B cell (primary cell): ENCODE measurements around the gene PML. TPM values are rescaled to one million over a fixed set of nuclear protein-coding genes. Genes with fewer than 3 reads are reported as not detected.

Experiments
- ATAC-seq: fragments of 200-7000 bp; cut with Tn5 transposase; one replicate; pipeline ENCODE4 v1.10.0; 2021; ENCODE audit warnings: low read depth, mild to moderate bottlenecking, moderate number of reproducible peaks, moderate library complexity
- CTCF ChIA-PET: fragments of 350-600 bp; sonication (Branson Sonifier 250); formaldehyde crosslinking; loops from one replicate; lab custom pipeline; 2021; ENCODE audit warnings: antibody characterized with exemption, inconsistent platforms; lab: Charles Lee
- POLR2A ChIA-PET: fragments of 350-600 bp; sonication (Branson Sonifier 250); formaldehyde crosslinking; loops from one replicate; lab custom pipeline; 2021; ENCODE audit warnings: antibody characterized with exemption; lab: Charles Lee
- DNase-seq: peaks from one replicate; pipeline ENCODE4 v3.0.0; 2013
- H2AFZ ChIP-seq: 2 replicates; pipeline ENCODE4 v1.6.1; 2012; ENCODE audit warnings: mild to moderate bottlenecking, low read depth, low read length; ENCODE audit not compliant: insufficient read depth, poor library complexity, severe bottlenecking
- H3K27ac ChIP-seq, 2 donors: 1 replicate in 1 of 2; 2 replicates in 1 of 2; pipeline ENCODE4 v1.5.1; 2012 to 2013; ENCODE audit warnings: low read length in 2 of 2, mild to moderate bottlenecking in 2 of 2, moderate library complexity in 1 of 2
- H3K27me3 ChIP-seq, 4 experiments: fragments of 200-600 bp in 1 of 4; sonication (generic) in 1 of 4; replicated peaks in 1 of 4; 1 replicate in 2 of 4; 2 replicates in 2 of 4; pipeline versions ENCODE4 v1.6.1 to v1.7.0; 2013 to 2016; ENCODE audit warnings: low read length in 3 of 4, mild to moderate bottlenecking in 2 of 4, mixed read lengths in 1 of 4, moderate library complexity in 1 of 4; ENCODE audit not compliant: insufficient read depth in 4 of 4, control insufficient read depth in 3 of 4; ENCODE audit errors: control extremely low read depth in 1 of 4
- H3K36me3 ChIP-seq, 2 experiments: replicated peaks in 1 of 2; 1 replicate in 1 of 2; 2 replicates in 1 of 2; pipeline versions ENCODE4 v1.6.1 to v1.7.1; 2013; ENCODE audit warnings: low read length in 1 of 2; ENCODE audit not compliant: insufficient read depth in 2 of 2, control insufficient read depth in 1 of 2; ENCODE audit errors: control extremely low read depth in 1 of 2, extremely low read depth in 1 of 2
- H3K4me1 ChIP-seq, 2 donors: fragments of 200-600 bp in 1 of 2; sonication (generic) in 1 of 2; 1 replicate in 1 of 2; 2 replicates in 1 of 2; pipeline versions ENCODE4 v1.5.1 to v1.6.1; 2013 to 2017; ENCODE audit warnings: low read length in 2 of 2; ENCODE audit not compliant: control insufficient read depth in 2 of 2, insufficient read depth in 2 of 2
- H3K4me2 ChIP-seq: replicated peaks from 2 replicates; pipeline ENCODE3; 2012; ENCODE audit warnings: mild to moderate bottlenecking, low read depth, low read length; ENCODE audit not compliant: poor library complexity, severe bottlenecking
- H3K4me3 ChIP-seq, 5 experiments: fragments of 200-600 bp in 1 of 5; sonication (generic) in 1 of 5; 1 replicate in 3 of 5; 2 replicates in 2 of 5; pipeline versions ENCODE4 v1.5.1 to v1.7.0; 2011 to 2016; ENCODE audit warnings: low read length in 4 of 5, mild to moderate bottlenecking in 4 of 5, low read depth in 2 of 5, control low read depth in 1 of 5, moderate library complexity in 1 of 5; ENCODE audit not compliant: insufficient read depth in 1 of 5; ENCODE audit errors: control extremely low read depth in 1 of 5, extremely low read depth in 1 of 5
- H3K79me2 ChIP-seq: fragments of 200-600 bp; sonication (generic); one replicate; pipeline ENCODE4 v1.6.0; 2016; ENCODE audit warnings: low read length; ENCODE audit not compliant: control insufficient read depth, insufficient read depth
- H3K9ac ChIP-seq: fragments of 200-600 bp; sonication (generic); 2 replicates; pipeline ENCODE4 v1.6.1; 2017; ENCODE audit warnings: mild to moderate bottlenecking, low read length, moderate library complexity
- H3K9me3 ChIP-seq, 3 donors: one replicate each; pipeline versions ENCODE4 v1.6.1 to v1.7.1; 2013; ENCODE audit warnings: low read length in 2 of 3; ENCODE audit not compliant: control insufficient read depth in 2 of 3, insufficient read depth in 1 of 3; ENCODE audit errors: control extremely low read depth in 1 of 3
- H4K20me1 ChIP-seq: 2 replicates; pipeline ENCODE4 v1.6.0; 2012; ENCODE audit warnings: mild to moderate bottlenecking, low read length; ENCODE audit not compliant: insufficient read depth, control insufficient read depth, poor library complexity, severe bottlenecking
- H3K27ac Mint-ChIP-seq: one replicate; pipeline ENCODE4 v1.8.0; 2021; ENCODE audit warnings: mixed read lengths
- H3K27me3 Mint-ChIP-seq: one replicate; pipeline ENCODE4 v1.8.0; 2021; ENCODE audit warnings: mixed read lengths
- H3K4me1 Mint-ChIP-seq: one replicate; pipeline ENCODE4 v1.8.0; 2021; ENCODE audit warnings: mixed read lengths
- H3K4me3 Mint-ChIP-seq: one replicate; pipeline ENCODE4 v1.8.0; 2021; ENCODE audit warnings: mixed read lengths
- H3K9me3 Mint-ChIP-seq: one replicate; pipeline ENCODE4 v1.8.0; 2022; ENCODE audit warnings: mixed read lengths; ENCODE audit not compliant: insufficient read depth
- CTCF ChIP-seq: fragments of 200-600 bp; IDR thresholded peaks from one replicate; pipeline ENCODE4 v1.8.0; 2022; ENCODE audit warnings: antibody characterized with exemption, mild to moderate bottlenecking
- EZH2 ChIP-seq: IDR thresholded peaks from 2 replicates; pipeline ENCODE4 v1.6.1; 2012; ENCODE audit warnings: borderline replicate concordance, low read depth, mild to moderate bottlenecking, moderate library complexity, low read length; ENCODE audit not compliant: insufficient read depth, poor library complexity, severe bottlenecking
- WGBS: methylation state at CpG from one replicate; pipeline ENCODE4 v1.1.5; 2013; ENCODE audit warnings: missing lambda C conversion rate; ENCODE audit not compliant: insufficient coverage; 5-methylcytosine and 5-hydroxymethylcytosine counted together
- intact Hi-C: fragments of 100-400 bp; cut with micrococcal nuclease; formaldehyde crosslinking; loops from one replicate; pipeline ENCODE4 v1.10.0; 2022
- polyA plus RNA-seq: library from polyadenylated mRNA; depleted of rRNA; stranded (reverse); fragments of >200 nt; gene quantifications from 2 replicates; pipeline ENCODE4 v1.2.3, GENCODE V29; 2012
- total RNA-seq, 2 donors: library from RNA; stranded (reverse); fragments of 120-200 nt in 1 of 2; gene quantifications; 1 replicate in 1 of 2; 2 replicates in 1 of 2; pipeline versions ENCODE4 v1.2.3 to v1.2.4, GENCODE V29; 2013 to 2022

Gene PML
- total and polyA plus RNA-seq, 2 donors (not counting 1 experiment from before 2014, with no cell fraction given): 59.2 to 66.3 TPM

- Mint-ChIP-seq H3K9me3 (no peaks in the 10 kb centered on the region), H3K27me3 (no peaks in the 10 kb centered on the region), H3K4me3 (no peak overlapping the region), H3K4me1 (peaks cover 3% of the 10 kb centered on the region), H3K27ac (no peak overlapping the region)
- no peak overlapping the region for H2AFZ ChIP-seq
- intact Hi-C loops: no loop called here
- ChIA-PET POLR2A (no interaction called here), CTCF (no interaction called here)
- TF ChIP-seq CTCF: no peak
- no peak for TF ChIP-seq EZH2
- ATAC-seq (no peak), DNase-seq (no peak)
- no peak overlapping the region for H3K9ac ChIP-seq
- peaks cover 68% of the 10 kb centered on the region for H4K20me1 ChIP-seq
- WGBS: 98% methylated on average over 66 of the region's 66 CpGs
- H3K4me3 ChIP-seq: no peak overlapping the region
- no peak overlapping the region for H3K27ac ChIP-seq
- H3K36me3 ChIP-seq: peaks cover 12 to 76% of the 10 kb centered on the region in 2 experiments
- H3K27me3 ChIP-seq: no peaks in the 10 kb centered on the region
- peaks cover 69% of the 10 kb centered on the region for H3K79me2 ChIP-seq
- no peak overlapping the region for H3K4me2 ChIP-seq
- H3K4me1 ChIP-seq: no peaks in the 10 kb centered on the region
- H3K9me3 ChIP-seq: no peaks in the 10 kb centered on the region
Measured at GRCh38 chr15:74022706-74023470, 28.4 kb downstream of the PML start.

GRCh38 chr15:74024687-74025086, 30.2 kb downstream of the PML start:
- H3K4me1 ChIP-seq: no peaks in the 10 kb centered on the region
- Mint-ChIP-seq H3K27ac (no peak overlapping the region), H3K4me1 (peaks cover 2% of the 10 kb centered on the region), H3K9me3 (no peaks in the 10 kb centered on the region), H3K4me3 (no peak overlapping the region), H3K27me3 (no peaks in the 10 kb centered on the region)
- H3K27me3 ChIP-seq: no peaks in the 10 kb centered on the region
- intact Hi-C loops: no loop called here
- peaks cover 55% of the 10 kb centered on the region for H3K79me2 ChIP-seq
- no peaks in the 10 kb centered on the region for H3K9me3 ChIP-seq
- ChIA-PET POLR2A (no interaction called here), CTCF (interaction anchor here (1.1 kb wide), 1 partner anchor 52 kb away, joined by 3 read pairs; no protein-coding TSS in a partner anchor)
- H3K36me3 ChIP-seq: peaks cover 14 to 79% of the 10 kb centered on the region in 2 experiments
- DNase-seq (no peak), ATAC-seq (no peak)
- WGBS: 85% methylated on average over 2 of the region's 2 CpGs
- TF ChIP-seq CTCF: no peak
- TF ChIP-seq EZH2: no peak
- H3K4me2 ChIP-seq: no peak overlapping the region
- no peak overlapping the region for H3K27ac ChIP-seq
- no peak overlapping the region for H3K4me3 ChIP-seq
- H2AFZ ChIP-seq: no peak overlapping the region
- H3K9ac ChIP-seq: no peak overlapping the region
- peaks cover 56% of the 10 kb centered on the region for H4K20me1 ChIP-seq
